Peyer's patch (tissue), 4 donors: ENCODE results near the gene CLCF1. TPM values are rescaled to one million over a fixed set of nuclear protein-coding genes. Genes with fewer than 3 reads are reported as not detected.
A peak's percentile ranks its signal among the peaks of the same experiment; 100 is the strongest.
"Not testable (repeated sequence)": the region's sequence is repeated elsewhere in the genome, so short reads cannot be mapped to it uniquely, and the experiment has no call there.

Experiments
- DNase-seq, 3 donors: peaks; one replicate each; pipeline ENCODE4 v3.0.0-alpha.2; 2017 to 2019
- H3K27ac ChIP-seq, 4 donors: fragments of 200-600 bp; sonication (generic); one replicate each; pipeline ENCODE4 v1.5.1; 2016 to 2019
- H3K27me3 ChIP-seq, 2 donors: fragments of 200-600 bp; sonication (generic); one replicate each; pipeline ENCODE4 v1.5.1; 2019
- H3K36me3 ChIP-seq, 3 donors: fragments of 200-600 bp; sonication (generic); one replicate each; pipeline ENCODE4 v1.5.1; 2016 to 2019
- H3K4me1 ChIP-seq, 4 donors: fragments of 200-600 bp; sonication (generic); one replicate each; pipeline ENCODE4 v1.5.1; 2016 to 2019
- H3K4me3 ChIP-seq, 4 donors: fragments of 200-600 bp; sonication (generic); 1 replicate in 3 of 4; 2 replicates in 1 of 4; pipeline ENCODE4 v1.5.1; 2016 to 2019; ENCODE audit warnings: mild to moderate bottlenecking in 1 of 4
- H3K9me3 ChIP-seq, 4 donors: fragments of 200-600 bp; sonication (generic); one replicate each; pipeline ENCODE4 v1.5.1; 2016 to 2019; ENCODE audit warnings: mild to moderate bottlenecking in 1 of 4
- POLR2A ChIP-seq, 2 donors: fragments of 450-650 bp; IDR thresholded peaks; one replicate each; pipeline ENCODE4 v1.5.1; 2017; ENCODE audit warnings: antibody characterized with exemption in 2 of 2, mild to moderate bottlenecking in 2 of 2, moderate library complexity in 2 of 2
- total RNA-seq, 4 donors: library from RNA; depleted of rRNA; stranded (reverse); fragments of >200 nt; gene quantifications; one replicate each; pipeline ENCODE4 v1.1.0, GENCODE V29; 2016
- TF ChIP-seq, protein P1 (sequence below), 6 experiments: fragments of 450-650 bp in 4 of 6; fragments of 200-600 bp in 2 of 6; sonication (generic) in 1 of 6; IDR thresholded peaks; one replicate each; pipeline ENCODE4 v1.5.1; 2017 to 2019; ENCODE audit warnings: antibody characterized with exemption in 6 of 6, mild to moderate bottlenecking in 3 of 6, moderate library complexity in 1 of 6

Gene CLCF1
- total RNA-seq, 4 donors from 2014 or later, result 1.2 to 14.9 (median 7.5) TPM

- DNase-seq, result no peak
- Histone ChIP-seq H3K27ac (no peak overlapping the region), H3K4me1 (peaks cover 0 to 21% (median 2%) of the 10 kb centered on the region in 4 donors), H3K4me3 (no peak overlapping the region), H3K27me3 (no peaks in the 10 kb centered on the region), H3K36me3 (no peaks in the 10 kb centered on the region), H3K9me3 (no peaks in the 10 kb centered on the region)
- no peak for TF ChIP-seq POLR2A (IDR thresholded peaks at IDR 0.05)
- TF ChIP-seq, protein P1, sequence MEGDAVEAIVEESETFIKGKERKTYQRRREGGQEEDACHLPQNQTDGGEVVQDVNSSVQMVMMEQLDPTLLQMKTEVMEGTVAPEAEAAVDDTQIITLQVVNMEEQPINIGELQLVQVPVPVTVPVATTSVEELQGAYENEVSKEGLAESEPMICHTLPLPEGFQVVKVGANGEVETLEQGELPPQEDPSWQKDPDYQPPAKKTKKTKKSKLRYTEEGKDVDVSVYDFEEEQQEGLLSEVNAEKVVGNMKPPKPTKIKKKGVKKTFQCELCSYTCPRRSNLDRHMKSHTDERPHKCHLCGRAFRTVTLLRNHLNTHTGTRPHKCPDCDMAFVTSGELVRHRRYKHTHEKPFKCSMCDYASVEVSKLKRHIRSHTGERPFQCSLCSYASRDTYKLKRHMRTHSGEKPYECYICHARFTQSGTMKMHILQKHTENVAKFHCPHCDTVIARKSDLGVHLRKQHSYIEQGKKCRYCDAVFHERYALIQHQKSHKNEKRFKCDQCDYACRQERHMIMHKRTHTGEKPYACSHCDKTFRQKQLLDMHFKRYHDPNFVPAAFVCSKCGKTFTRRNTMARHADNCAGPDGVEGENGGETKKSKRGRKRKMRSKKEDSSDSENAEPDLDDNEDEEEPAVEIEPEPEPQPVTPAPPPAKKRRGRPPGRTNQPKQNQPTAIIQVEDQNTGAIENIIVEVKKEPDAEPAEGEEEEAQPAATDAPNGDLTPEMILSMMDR (IDR thresholded peaks at IDR 0.05), result no peak
Observed at GRCh38 chr11:67320691-67321090, 52.7 kb downstream of the CLCF1 start.

DNA sequence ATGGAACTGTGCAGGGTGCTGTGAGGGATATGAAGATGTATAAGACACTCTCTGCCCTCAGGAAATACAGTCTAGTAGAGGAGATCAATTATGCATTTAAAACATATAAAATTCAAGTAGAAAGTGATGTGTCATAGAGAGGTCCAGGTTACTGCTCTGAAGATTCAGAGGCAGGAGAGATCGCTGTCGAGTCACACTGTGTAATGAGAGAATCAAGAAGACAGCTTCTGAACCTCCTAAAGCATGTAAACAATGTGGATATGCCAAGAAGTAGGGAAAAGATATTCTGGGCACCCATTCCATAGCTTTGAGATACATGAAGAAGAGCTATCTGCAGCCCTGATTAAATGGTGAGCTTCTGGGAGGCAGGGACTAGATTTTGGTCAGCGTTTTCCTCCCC, 53.4 kb downstream of the CLCF1 start:
- H3K9me3 ChIP-seq, result no peaks in the 10 kb centered on the region
- no peak for TF ChIP-seq POLR2A (IDR thresholded peaks at IDR 0.05)
- TF ChIP-seq, protein P1 (IDR thresholded peaks at IDR 0.05), result no peak
- H3K4me1 ChIP-seq, result peaks cover 0 to 21% (median 2%) of the 10 kb centered on the region in 4 donors
- no peaks in the 10 kb centered on the region for H3K36me3 ChIP-seq
- no peak for DNase-seq
- H3K4me3 ChIP-seq, result no peak overlapping the region
- H3K27ac ChIP-seq, result no peak overlapping the region
- no peaks in the 10 kb centered on the region for H3K27me3 ChIP-seq

- not testable (repeated sequence) for H3K9me3 ChIP-seq, H3K27me3 ChIP-seq, H3K27ac ChIP-seq, H3K4me3 ChIP-seq, H3K36me3 ChIP-seq, DNase-seq
- peaks cover 0 to 21% (median 2%) of the 10 kb centered on the region in 4 donors for H3K4me1 ChIP-seq
Observed at GRCh38 chr11:67318876-67319275, 54.5 kb downstream of the CLCF1 start.

DNA sequence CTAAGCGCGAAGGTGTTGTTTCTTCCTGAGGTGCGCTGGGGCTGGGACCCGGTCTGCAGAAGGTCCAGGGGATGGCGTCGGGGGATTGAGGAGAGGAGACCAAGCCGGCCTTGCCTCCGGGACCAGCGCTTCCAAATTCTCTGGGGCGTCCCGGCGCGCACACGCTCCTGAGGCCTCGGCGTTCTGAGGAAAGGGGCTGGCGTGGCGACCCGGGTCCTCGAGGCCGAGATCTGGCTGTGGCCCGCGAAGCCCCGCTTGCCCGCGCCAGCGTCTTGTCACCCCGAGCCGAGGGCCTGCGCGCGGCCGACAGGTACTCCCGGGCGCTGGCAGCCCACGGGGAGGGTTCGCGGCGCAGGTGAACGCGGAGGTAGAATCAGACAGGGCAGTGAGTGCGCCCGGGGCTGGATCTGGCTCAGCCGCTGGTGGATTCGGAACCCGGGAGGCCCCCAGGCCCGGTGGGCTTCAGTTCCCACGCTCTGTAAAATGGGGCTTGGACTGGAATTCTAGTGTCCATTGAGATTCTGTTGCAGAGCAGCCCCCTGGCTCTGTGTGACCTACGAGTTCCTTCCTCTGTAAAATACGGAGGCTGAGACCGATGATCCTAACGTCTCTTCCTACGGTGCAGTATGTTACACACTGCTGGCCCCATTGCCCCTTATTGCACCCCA, 55.4 kb downstream of the CLCF1 start:
- H3K36me3 ChIP-seq, result no peaks in the 10 kb centered on the region
- no peaks in the 10 kb centered on the region for H3K27me3 ChIP-seq
- peak overlapping the region; percentile 83 to 92 (median 87) for H3K27ac ChIP-seq
- TF ChIP-seq, protein P1 (IDR thresholded peaks at IDR 0.05), result no peak
- no peak for TF ChIP-seq POLR2A (IDR thresholded peaks at IDR 0.05)
- H3K9me3 ChIP-seq, result no peaks in the 10 kb centered on the region
- peak overlapping the region; percentile 65 to 72 (median 67) for H3K4me3 ChIP-seq
- DNase-seq, result peak in 2 of 3 donors; percentile 43 to 63
- H3K4me1 ChIP-seq, result peaks cover 0 to 26% (median 2%) of the 10 kb centered on the region in 4 donors

DNA sequence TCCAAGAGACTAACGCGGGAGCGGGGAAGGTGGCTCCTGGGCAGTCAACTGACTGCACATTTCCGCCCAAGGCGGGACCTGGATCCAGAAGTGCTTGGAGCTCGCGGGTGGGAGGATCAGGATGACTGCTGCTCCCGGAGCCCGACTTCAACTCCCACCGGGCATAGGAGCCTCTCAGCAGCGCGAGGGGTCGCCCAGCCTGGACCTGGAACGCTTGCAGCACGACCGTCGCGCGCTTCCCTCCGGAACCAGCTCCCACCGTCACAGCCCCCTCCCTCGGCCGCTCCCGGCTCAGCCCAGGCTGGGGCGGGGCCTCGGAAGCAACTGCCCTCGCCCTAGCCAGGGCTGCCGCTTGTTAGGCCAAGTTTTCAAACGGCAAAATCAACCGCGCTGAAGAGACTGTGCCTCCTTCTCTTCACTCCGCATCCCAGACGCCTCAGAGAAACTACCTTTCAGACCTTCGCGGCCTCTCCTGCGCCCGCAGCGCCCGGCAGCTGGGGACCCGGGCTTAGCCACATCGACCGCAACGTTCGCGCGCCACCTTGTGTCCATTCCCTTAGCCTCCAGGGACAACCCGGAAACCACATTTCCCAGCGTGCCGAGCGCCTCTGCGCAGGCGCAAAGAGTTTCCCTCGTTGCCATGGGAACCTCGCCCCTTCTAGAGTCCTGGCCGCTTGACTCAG, 56.1 kb downstream of the CLCF1 start:
- peaks cover 0 to 32% (median 2%) of the 10 kb centered on the region in 4 donors for H3K4me1 ChIP-seq
- TF ChIP-seq, protein P1 (IDR thresholded peaks at IDR 0.05), result peak; percentile 85 to 100 (median 98)
- peak; percentile 63 to 82 for TF ChIP-seq POLR2A (IDR thresholded peaks at IDR 0.05)
- DNase-seq, result peak; percentile 96 to 99 (median 98)

DNA sequence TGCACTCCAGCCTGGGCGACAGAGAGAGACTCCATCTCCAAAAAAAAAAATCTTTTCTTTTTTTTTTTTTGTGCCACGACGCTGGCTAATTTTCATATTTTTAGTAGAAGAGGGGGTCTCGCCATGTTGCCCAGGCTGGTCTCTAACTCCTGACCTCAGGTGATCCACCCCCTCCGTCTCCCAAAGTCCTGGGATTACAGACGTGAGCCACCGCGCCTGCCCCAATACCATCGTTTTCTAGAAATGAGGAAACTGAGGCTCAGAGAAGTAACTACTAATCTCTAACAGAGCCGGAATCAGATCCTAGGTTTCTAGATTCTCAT, 56.6 kb downstream of the CLCF1 start:
- H3K9me3 ChIP-seq, result no peaks in the 10 kb centered on the region
- H3K27ac ChIP-seq, result peak overlapping the region; percentile 83 to 92 (median 87)
- no peaks in the 10 kb centered on the region for H3K36me3 ChIP-seq
- peaks cover 0 to 37% (median 2%) of the 10 kb centered on the region in 4 donors for H3K4me1 ChIP-seq
- H3K27me3 ChIP-seq, result no peaks in the 10 kb centered on the region
- TF ChIP-seq, protein P1 (IDR thresholded peaks at IDR 0.05), result no peak
- no peak for TF ChIP-seq POLR2A (IDR thresholded peaks at IDR 0.05)
- DNase-seq, result no peak
- peak overlapping the region; percentile 65 to 72 (median 67) for H3K4me3 ChIP-seq

More for the DNA sequence above, 56.1 kb downstream of the CLCF1 start:
- peak overlapping the region; percentile 83 to 92 (median 87) for H3K27ac ChIP-seq
- no peaks in the 10 kb centered on the region for H3K36me3 ChIP-seq
- H3K9me3 ChIP-seq, result no peaks in the 10 kb centered on the region
- H3K4me3 ChIP-seq, result peak overlapping the region; percentile 65 to 72 (median 67)
- H3K27me3 ChIP-seq, result no peaks in the 10 kb centered on the region
